Right ventricle myocardium superior (tissue), 1 donor: ENCODE results near the gene HS1BP3. TPM values are rescaled to one million over a fixed set of nuclear protein-coding genes. Genes with fewer than 3 reads are reported as not detected.
A peak's percentile ranks its signal among the peaks of the same experiment; 100 is the strongest.

Experiments used
- ATAC-seq: fragments of 200-7000 bp; cut with Tn5 transposase; one replicate; pipeline ENCODE4 v1.9.1; 2020; ENCODE audit warnings: mild to moderate bottlenecking; ENCODE audit not compliant: poor library complexity
- DNase-seq: peaks from one replicate; pipeline ENCODE4 v3.0.0-alpha.2; 2020
- intact Hi-C: fragments of 100-400 bp; cut with DNase I; formaldehyde crosslinking; loops from one replicate; pipeline ENCODE4 v1.11.2; 2022
- total RNA-seq: library from RNA; stranded (reverse); fragmentation: NEBNext Ultra II Directional; extraction: Animal tissue kit (Norgen Biotek cat#: 25700); gene quantifications from one replicate; pipeline ENCODE4 v1.2.1, GENCODE V29; 2021
- donor health status: DM: no; HTN: yes; CAD: no; lungs with severe emphysema.

Gene HS1BP3
- total RNA-seq, 1 donor from 2014 or later, result 19.7 TPM

DNA sequence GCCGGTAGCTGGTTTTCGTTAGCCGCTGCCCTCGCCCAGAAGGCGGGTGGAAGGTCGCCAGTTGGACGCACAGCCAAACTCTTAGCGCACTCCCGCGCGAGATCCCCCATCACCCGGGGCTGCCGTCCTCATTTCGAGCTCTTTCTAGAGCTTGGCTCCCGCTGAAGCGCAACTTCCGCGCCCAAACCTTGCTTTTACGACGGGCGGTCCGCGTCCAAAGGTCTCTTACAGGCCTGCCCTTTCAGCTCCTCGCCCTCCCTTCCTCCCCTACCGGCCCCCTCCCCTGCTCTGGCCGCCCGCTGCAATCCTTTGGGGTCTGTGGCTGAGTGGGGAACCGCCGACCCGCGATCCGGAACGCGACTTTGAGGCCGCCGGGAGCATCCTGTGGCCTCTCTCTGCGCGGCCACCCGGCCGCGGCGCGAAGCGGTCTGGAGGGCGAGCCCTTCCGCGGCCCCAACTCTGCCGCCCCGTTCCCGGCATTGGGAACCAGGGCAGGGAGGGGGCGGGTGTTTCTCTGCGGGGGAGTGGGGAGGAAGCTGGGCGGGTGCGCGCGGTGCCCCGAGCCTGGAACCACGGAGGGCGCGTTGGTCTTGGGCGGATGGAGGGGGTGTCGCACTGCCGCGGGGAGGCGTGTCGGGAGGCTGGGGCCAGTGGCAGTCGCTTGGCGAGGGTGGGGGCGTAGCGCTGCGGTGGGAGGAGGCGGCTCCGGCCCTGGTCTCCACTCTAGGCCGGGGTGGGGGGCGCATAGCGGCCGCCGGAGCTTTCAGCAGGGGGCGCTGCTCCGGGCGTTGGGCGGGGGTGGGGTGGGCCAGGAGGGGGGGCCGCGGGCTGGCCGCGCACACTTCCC, 15.6 kb upstream of the HS1BP3 start, which contains the start of gene GDF7:
TSS of gene GDF7 (plus strand) at position 841 of the 847 bp plus-strand sequence. CDS start 96 bp downstream, outside the sequence.
- DNase-seq (peak; percentile 46), ATAC-seq (peak; percentile 35)
- intact Hi-C loops, result no loop called here

DNA sequence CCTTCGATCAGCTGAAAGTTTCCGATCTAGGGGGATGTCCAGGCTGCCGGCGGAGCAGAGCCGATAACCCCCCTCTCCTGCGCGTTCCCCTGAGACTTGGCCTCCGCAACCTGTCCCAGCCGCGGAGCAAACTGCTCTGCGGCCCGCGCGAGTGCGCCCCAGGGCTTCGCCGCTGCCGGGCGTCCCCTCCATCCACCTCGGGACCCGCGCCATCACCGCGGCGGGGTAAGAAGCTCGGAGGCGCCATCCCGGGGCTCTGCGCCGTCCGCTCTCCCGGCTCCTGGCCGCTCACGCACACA, 15.1 kb upstream of the HS1BP3 start:
- DNase-seq (no peak), ATAC-seq (no peak)
- intact Hi-C loops, result no loop called here

DNA sequence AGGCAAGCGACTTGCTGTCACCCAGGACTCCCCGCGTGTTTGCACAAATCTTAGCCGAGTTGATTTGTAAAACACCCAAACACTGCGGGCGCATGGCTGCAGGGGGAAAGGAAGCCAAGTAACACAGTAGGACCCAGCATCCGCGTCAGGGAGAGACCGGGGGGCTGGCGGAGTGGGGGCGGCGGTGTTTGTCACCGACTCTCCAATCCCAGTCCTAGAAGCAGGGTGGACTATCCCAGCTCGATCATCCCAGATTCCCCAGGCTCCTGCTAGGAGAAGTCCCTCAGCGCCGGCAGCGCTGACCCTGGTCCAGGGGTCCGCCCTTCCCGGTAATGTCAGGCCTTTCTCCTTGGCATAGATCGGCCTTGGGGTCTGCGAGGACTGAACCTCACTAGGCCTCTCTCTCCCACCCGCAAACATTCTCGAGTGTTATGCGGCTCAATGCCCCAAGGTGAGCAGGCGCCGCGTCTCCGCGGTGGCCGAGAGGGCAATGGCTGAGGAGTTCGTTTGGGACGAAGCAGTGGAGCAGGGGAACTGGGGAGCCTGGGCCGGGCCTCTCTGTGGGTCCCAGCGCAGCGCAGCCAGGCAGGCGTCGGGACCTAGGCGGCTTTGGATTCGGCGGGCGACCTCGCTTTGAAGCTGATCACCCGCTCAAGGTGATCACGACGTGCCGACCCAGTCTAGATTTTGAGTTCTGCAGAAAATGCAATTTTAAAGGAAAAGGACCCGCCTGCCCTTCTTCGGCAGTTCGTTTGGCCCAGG, 14.5 kb upstream of the HS1BP3 start:
- no peak for ATAC-seq
- intact Hi-C loops, result no loop called here
- DNase-seq, result peak; percentile 33

DNA sequence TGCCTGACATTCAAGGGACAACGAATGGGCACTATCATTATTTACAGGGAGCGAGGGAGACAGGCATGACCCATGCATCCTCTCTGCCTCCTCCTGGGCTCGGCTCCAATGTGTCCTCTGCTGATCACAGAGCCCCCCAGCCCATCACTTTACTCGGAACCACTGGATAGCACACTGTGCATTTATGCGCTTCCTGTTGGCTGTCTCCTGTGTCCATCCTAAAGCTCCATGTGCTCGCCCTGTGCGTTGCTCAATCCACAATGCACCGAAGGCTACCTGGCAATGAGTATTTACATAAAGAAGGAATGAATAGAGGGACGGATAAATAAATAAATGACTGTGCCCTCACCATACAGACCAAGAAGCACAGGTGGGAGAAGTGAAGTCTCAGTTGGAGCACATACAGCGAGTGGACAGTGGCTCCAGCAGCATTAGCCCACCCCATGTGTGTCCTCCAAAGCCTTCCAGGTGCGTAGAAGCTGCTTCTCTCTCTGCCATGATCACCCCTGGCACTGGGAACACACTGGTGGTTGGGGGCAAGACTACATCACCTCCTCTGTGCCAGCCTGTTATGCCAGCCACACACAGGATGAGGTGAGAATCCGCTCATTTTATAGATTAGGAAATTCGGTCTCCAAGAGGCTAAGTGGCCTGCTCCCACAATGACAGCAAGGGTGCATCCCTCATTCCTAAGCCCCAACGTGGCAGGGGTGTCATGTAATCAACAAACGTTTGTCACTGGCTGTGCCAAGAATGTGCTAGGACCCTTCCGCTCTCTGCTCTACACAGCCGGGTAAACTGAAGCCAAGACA, 13.7 kb upstream of the HS1BP3 start:
- peak; percentile 11 for DNase-seq

DNA sequence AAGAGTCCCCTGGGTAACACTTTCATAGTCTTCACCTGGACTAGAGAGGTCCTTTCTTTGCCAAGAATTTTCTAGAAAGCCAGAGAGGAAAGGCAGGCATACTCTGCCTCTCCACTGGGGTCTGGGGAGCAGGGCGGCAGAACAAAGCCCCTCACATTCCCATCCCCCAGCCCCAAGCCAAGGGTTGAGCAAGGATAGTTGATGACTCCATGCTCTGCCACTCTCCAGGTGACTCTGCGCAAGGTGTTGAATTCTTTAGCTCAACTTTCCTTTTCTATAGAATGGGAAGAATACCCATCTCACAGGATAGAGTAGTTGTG, 13.1 kb upstream of the HS1BP3 start:
- ATAC-seq (no peak), DNase-seq (no peak)
- intact Hi-C loops, result loop anchor here (5.0 kb wide), 1 partner anchor 453 kb away; no protein-coding TSS in a partner anchor

More for the DNA sequence above, 13.7 kb upstream of the HS1BP3 start:
- intact Hi-C loops, result loop anchor here (5.0 kb wide), 1 partner anchor 453 kb away; no protein-coding TSS in a partner anchor
- ATAC-seq, result no peak

- intact Hi-C loops, result loop anchor here (2.0 to 5.0 kb wide), 2 partner anchors 299 to 454 kb away; no protein-coding TSS in a partner anchor
- peak; percentile 24 for DNase-seq
- ATAC-seq, result no peak
These were observed 12.5 kb upstream of the HS1BP3 start for GRCh38 chr2:20663196-20664070.

GRCh38 chr2:20662308-20662937, 11.5 kb upstream of the HS1BP3 start:
- ATAC-seq (no peak), DNase-seq (peak; percentile 7)
- intact Hi-C loops, result loop anchor here (2.0 to 5.0 kb wide), 2 partner anchors 300 to 455 kb away; no protein-coding TSS in a partner anchor

DNA sequence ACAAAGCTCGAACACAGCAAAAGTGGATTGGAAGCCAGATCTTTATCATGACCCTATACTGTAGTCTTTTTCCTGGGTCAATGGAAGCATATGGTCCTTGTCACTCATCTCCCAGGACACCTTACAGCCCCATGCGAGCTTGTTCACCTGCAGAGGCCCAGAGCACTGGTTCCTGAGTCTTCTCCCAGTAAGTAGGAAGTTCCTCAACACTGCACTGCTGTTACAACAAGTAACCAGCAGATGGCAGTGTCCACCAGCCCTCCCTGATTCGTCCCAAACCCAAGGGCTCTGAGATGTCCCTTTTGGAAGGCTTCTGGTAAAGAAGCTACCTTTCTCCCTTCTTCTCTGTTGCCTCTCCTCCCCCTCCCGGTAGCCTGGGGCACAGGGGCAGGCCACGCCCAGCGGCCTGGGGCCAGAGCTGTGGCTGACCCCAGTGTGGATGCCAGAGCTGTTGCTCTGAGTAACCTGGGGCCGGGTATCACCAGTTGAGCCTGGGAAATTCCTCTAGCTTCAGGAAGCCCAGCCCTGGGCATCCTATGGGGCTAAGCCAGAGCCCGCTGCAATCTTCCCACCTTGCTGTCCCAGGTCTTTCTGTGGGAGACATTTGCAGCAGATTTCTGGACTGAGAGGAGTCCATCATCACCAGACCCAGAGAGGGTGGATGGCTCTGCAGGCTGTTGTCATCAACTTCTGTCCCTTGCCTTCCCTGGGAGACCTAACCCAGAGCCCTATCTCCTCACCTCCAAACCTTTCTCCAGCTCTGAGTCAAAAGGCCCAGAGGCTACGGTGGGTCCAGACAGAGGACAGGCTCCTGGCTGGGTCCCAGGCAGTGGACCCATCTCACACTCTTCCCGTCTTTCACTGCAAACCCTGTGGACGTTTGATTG, 10.8 kb upstream of the HS1BP3 start:
- ATAC-seq, result peak; percentile 89

GRCh38 chr2:20660506-20661420, 9.9 kb upstream of the HS1BP3 start:
- ATAC-seq (no peak), DNase-seq (no peak)
- intact Hi-C loops, result loop anchor here (5.0 kb wide), 1 partner anchor 457 kb away; no protein-coding TSS in a partner anchor

More for the DNA sequence above, 10.8 kb upstream of the HS1BP3 start:
- intact Hi-C loops, result loop anchor here (2.0 to 5.0 kb wide), 2 partner anchors 301 to 456 kb away; no protein-coding TSS in a partner anchor
- DNase-seq, result peak; percentile 69

GRCh38 chr2:20657522-20658235, 6.8 kb upstream of the HS1BP3 start:
- intact Hi-C loops, result no loop called here
- ATAC-seq (no peak), DNase-seq (peak; percentile 28)

DNA sequence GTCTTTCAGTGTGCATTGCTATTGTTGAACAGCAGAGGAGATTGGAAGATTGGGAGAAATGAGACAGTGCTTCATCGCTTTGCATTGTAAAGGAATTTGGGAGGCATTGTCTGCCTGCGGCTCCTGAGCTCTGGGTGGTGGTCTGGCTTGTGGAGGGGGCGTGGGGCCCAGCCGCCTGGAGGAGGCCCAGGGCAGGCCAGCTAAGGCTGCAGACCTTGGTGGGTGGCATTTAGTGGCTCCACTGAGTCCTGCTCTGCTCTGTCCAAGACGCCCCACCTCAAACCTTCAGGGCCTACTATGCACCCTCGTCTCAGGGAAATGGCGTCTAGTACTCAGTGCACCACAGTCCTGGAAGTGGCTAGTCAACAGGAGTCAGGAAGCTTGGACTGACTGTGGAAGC, 5.7 kb upstream of the HS1BP3 start:
- intact Hi-C loops, result no loop called here
- DNase-seq (peak; percentile 8), ATAC-seq (no peak)

DNA sequence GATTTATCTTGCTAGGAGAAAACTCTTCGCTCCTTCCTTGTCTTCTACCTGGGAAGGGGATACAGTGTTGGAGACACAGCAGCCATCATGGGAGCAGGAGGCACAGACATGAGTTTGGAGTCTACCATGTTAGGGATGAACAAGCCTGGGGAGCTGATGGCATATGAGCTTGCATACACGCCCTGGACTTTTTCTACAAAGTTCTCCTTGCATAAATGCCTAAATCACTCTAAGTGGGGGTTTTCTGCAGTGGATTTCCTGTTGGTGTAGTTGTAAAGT, 3.6 kb upstream of the HS1BP3 start:
- intact Hi-C loops, result no loop called here
- DNase-seq (no peak), ATAC-seq (no peak)

DNA sequence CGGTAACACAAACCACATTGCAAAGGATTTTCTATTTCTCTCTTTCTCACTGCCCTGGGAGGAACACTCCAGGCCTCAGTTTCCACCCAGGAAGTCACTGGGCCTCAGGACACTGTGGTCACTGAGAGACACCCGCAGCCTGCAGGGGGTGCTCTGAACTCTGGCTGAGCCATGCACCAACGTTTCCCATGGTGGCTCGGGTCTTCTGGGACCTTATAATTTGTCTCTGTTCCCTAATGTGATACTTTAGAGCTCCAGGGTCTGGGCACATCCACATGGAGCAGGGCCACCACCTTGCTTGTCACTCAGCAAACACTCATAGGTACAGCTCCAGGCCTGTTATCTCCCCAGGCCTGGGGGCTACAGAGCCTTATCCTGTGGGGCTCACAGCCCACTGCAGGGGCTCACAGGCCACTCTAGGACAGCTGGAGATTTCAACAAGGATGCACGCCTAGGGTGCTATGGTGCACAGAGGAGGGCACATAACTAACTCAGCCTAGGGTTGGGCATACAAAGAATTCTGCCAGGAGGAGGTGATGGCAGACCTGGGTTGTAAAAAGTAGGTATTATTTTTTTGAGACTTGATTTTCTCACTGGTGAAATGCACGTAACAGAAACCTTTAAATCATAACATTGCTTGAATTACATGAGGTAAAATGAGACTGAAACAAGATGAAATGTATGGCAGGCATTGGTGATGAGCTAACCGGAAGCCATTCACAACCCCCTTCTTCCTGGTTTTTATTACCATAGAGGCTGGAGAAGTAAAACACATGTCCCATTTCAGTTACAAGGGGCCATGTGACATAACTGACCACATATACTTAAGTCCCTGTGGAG, 3.0 kb upstream of the HS1BP3 start:
- intact Hi-C loops, result no loop called here
- ATAC-seq, result no peak
- DNase-seq, result peak; percentile 38
